NAMALWA (cell line): ENCODE data around the gene CADM4.
A peak's percentile ranks its signal among the peaks of the same experiment; 100 is the strongest.
"Not testable (repeated sequence)": the region's sequence is repeated elsewhere in the genome, so short reads cannot be mapped to it uniquely, and the experiment has no call there.

Experiments
- DNase-seq: peaks from one replicate; pipeline ENCODE4 v3.0.0-alpha.2; 2015; ENCODE audit warnings: low spot score

The CADM4 gene, protein sequence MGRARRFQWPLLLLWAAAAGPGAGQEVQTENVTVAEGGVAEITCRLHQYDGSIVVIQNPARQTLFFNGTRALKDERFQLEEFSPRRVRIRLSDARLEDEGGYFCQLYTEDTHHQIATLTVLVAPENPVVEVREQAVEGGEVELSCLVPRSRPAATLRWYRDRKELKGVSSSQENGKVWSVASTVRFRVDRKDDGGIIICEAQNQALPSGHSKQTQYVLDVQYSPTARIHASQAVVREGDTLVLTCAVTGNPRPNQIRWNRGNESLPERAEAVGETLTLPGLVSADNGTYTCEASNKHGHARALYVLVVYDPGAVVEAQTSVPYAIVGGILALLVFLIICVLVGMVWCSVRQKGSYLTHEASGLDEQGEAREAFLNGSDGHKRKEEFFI

DNA sequence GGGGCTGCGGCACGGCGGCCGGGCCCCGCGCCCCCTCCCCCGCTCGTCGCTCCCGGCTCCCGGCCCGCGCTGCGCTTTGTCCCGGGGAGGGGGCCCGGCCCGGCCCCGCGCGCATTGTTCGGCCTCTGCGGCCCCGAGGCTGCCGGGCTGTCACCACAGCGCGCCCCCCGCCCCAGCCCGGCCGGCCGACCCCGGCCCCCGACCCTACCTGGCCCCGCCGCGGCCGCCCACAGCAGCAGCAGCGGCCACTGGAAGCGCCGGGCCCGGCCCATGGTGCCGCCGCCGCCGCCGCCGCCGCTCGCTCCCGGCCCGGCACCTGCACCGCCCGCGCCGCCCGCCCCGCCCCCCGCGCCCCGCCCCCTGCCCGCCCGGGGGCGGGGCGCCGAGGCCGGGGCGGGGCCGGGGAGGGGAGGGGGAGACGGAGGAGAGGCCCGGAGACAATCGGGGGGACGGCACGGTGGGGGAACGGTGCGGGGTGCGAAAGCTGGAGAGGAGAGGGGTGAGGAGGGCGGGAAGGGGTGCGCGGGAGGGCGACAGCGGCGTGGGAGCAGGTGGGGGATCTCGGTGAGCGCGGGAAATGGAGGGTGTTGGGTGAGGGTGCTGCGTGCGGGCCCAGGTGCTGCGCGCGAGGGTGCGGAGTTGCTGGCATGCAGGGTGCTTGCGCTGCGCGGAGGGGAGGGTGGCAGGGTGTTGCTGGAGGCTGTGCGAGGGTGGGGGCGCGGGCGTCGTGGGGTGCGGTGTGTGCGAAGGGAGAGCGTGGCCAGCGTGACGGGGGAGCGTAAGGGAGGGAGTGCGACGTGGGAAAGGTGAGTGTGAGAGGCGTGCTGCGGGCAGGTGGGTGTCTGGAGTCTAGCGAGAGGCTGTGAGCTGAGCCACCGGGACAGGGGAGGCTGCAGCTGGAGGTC lies at the start of gene CADM4:
CADM4 (minus strand) TSS at position 332 of the 905 bp plus-strand sequence; CDS start at position 272, 60 bp downstream.
- DNase-seq: no peak

DNA sequence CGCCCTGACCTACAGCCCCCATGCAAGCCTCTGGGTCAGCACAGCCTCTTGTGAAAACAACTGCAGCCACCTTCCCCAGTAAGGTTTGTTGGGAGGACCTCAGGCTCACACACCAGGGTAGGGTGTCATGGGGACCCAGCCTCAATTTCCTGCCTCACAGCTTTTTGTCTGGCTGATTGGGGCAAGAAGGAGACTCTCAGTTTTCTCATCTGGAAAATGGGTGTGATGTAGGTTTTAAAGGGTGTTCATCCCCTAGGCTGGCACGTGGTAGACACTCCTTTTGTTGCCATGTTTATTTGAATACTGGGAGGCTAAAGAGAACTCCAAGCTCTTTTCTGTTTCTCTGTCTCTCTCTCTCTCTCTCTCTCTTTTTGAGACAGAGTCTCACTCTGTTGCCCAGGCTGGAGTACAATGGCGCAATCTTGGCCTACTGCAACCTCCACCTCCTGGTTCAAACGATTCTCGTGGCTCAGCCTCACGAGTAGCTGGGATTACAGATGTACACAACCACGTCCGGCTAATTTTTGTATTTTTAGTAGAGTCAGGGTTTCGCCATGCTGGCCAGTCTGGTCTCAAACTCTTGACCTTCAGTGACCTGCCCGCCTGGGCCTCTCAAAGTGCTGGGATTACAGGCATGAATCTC lies 48.5 kb upstream of the CADM4 start:
- no peak for DNase-seq

DNA sequence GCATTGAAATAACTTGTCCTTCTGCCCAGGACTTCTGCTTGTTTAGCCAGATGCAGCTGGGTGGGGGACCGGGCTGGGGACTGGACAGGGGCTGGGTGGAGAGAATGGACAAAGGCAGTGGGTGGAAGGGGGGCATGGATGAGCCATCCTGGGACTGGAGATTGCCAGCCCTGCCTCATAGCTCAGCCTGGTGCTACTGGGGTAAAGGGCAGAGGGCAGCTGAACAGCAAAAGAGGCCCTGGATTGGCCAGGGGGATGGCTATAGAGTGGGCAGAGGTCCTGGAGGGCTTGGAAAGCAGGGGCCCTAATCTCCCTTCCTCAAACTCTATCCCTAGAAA lies 48.0 kb upstream of the CADM4 start:
- no peak for DNase-seq

DNA sequence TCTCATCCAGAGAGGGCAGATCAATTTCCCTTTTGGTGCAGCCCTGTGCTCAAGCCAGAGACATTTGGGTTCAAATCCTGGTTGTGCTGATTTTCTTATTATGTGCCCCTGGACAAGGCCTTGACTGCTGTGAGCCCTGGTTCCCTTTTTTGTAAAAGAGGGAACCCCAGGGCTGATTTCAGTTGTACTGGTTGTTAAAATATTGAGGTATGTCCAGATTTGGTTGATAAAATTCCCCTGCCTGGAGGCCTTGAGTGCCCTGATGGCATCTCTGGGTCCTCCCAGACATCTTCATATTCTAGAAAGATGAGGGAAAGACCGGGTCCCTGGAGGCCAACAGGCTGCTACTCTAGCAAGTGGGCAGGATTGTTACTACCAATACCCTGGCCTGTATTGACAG lies 44.7 kb upstream of the CADM4 start:
- DNase-seq: no peak

DNA sequence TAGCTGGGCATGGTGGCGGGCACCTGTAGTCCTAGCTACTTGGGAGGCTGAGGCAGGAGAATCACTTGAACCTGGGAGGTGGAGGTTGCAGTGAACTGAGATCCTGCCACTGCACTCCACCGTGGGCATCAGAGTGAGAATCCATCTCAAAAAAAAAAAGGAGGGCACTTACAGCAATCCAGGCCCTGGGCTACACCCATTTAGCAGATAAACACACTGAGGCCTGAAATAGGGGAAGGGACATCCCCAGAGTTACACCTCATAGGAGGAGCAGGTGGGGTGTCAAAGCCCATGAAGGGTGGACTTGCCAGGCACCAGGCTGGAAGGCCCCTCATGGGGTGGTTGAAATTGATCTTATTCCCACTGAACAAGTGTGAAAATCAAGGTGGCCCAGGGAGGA lies 44.3 kb upstream of the CADM4 start:
- DNase-seq: no peak

DNA sequence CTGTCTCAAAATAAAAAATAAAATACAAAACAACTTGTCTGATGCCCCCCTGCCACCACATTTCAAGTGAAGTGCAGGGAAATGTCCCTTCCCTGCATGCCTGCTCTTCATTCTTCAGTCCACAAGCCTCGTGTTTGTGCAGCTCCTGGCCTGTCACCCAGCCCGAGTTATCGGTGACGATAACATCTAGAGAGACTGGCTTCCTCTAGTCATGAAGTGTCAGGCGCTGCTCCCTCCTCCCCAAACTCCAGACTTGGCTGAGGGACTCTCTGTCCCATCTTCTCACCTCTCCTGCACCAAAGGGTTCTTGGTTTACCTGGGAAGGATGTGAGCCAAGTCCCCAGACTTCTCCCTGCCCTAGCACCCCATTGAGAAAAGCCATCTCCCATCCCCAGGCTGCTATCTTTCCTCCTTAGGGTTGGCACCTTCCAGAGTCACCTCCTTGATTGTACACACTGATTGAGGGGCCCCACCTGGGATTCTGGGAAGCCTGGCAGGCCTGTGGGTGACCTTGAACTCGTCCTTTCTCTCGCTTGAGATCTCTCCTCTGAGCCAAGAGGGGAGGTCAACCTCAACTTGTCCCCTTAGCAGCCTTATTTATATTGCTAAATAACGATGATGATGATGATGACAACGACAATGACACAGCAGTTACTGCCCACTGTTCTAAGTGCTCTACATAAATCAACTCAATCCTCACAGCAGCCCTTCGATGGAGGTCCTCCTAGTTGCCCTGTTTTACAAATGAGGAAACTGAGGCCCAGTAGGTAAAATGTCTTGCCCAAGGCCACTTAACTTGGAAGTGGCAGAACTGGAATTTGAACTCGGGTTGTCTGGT lies 43.4 kb upstream of the CADM4 start:
- DNase-seq: no peak

DNA sequence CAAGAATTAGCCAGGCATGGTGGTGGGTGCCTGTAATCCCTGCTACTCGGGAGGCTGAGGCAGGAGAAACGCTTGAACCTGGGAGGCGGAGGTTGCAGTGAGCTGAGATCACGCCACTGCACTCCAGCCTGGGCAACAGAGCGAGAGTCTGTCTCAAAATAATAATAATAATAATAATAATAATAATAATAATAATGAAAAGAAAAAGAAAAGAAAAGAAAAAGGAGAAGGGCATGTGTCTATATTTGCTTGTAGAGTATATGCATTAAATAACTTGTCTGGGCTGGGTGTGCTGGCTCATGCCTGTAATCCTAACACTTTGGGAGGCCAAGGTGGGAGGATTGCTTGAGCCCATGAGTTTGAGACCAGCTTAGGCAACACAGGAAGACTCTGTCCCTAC lies 42.6 kb upstream of the CADM4 start:
- not testable (repeated sequence) for DNase-seq

DNA sequence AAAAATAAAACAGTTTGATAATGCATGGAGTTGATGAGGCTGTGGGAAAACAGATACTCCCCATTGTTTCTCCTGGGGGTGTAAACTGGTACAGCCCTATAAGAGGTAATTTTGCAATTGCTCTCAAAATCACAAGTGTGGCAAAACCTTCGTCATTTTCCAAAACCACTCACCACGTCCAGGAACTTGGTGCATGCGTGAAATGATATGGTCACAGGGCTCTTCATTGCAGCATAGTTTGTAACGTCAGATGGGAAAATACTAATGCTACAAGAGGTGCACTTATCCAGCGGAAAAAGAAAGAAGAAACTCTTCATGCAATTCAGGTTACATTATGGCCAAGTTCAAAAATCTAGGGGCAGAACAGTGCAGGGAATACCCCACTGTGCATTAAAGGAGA lies 42.2 kb upstream of the CADM4 start:
- DNase-seq: no peak

DNA sequence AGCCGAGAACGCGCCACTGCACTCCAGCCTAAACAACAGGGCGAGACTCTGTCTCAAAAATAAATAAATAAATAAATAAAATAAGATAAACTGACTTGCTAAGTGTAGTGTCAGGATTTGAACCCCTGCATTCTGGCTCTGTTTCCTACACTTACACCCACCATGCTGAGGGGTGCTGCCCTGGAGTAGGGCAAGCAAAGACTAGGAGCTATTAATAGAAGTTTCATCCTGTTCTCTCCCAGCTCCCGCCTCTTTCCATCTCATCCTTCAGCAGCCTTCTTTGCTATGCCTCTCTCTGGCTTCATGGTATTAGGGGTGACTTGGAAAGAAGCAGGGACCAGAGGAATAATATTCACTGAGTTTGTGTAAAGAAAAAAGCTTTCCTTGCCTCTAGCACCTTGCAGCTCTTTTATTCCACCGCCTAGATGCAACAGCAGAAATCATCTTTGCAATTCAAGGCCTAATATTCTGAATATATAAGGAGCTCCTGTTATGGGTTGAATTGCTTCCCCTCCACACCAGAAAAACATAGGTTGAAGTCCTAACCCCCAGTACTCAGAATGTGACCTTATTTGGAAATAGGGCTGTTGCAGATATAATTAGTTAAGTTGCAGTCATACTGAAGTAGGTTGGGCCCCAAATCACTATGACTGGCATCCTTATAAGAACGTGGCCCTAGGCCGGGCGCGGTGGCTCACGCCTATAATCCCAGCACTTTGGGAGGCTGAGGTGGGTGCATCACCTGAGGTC lies 39.0 kb upstream of the CADM4 start:
- no peak for DNase-seq

DNA sequence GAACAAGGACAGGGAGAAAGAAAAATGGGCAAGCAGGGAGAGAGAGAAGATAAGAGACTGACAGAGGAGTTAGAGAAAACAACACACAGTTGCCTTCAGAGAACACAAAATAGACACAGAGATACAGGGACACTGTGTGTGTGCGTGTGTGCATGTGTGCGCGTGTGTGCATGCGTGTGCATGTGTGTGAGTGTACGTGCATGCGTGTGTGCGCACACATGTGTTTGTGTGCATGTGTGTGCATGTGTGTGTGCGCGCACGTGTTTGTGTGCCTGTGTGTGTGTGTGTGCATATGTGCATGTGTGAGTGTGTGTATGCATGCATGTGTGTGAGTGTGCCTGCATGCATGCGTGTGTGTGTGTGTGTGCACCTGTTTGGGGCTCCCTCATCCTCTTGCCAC lies 36.3 kb upstream of the CADM4 start:
- DNase-seq: no peak

DNA sequence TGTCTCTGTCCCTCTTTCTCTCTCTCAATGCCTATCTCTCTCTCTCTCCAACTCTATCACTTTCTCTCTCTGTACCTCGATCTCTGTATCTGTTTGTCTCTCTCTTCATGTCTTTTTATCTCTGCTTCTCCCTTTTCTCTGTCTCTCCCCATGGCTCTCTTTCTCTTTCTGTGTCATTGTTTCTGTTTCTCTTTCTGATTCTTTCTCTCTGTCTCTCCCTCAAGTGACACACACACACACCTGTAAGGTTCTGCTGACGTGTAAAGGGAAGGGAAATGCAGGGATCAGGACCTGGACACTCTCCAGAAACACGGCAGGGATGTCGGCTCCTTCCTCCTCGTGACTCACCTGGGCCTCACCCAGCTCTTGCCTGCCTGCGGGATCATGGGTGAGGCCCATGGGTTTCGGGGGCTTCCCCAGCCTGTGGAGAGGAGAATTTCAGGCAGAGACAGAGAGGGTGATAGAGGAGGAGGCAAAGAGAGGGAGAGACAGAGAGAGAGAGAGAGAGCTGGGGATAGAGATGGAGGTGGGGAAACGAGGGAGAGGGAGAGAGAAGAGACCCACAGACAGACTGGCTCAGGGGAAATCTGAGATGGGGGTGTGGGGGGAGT lies 35.7 kb upstream of the CADM4 start:
- no peak for DNase-seq

DNA sequence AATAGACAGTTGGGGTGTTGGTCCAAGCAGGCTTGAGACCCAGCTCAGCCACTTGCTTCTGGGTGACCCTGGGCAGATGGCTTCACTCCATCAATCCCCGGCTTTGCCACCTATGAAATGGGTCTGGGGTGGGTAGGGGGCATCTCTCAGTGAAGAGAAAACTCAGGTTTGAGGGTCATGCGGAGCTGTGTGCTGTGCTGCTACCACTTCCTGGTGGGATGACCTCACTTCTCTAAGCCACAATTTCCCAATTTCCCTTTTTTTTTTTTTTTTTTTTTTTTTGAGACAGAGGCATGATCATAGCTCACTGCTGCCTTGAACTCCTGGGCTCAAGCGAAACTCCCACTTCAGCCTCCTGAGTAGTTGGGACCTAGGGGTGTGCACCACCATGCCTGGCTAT lies 34.9 kb upstream of the CADM4 start:
- DNase-seq: no peak

DNA sequence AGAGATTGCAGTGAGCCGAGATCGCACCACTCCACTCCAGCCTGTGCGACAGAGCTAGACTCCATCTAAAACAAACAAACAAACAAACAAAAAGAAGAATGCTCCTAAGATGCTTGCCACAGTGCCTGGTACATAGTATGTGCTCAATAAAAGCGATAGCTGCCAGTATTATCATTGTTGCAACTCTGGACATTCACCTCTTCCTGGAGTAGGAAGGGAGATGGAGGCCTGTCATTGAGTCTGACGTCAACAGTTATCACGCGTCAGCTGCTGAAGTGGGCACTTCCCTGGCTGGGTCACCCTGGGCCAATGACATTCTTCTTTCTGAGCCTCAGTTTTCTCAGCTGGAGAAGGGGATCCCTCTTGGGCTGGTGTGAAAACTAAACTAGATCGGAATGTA lies 34.5 kb upstream of the CADM4 start:
- DNase-seq: no peak

DNA sequence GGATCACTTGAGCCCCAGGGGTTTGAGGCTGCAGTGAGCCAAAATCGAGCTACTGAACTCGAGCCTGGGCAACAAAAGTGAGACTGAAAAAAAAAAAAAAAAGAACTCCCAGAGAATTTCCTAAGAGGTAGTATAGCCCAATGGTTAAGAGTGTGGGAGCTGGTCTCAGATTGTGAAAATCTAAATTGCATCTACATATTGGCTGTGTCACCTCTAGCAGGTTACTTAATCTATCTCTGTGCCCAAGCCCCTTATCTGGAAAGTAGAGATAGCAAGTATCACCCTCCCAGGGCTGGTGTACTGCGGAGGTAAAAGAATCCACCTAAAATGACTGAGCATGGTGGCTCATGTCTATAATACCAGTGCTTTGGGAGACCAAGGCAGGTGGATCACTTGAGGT lies 34.0 kb upstream of the CADM4 start:
- no peak for DNase-seq

DNA sequence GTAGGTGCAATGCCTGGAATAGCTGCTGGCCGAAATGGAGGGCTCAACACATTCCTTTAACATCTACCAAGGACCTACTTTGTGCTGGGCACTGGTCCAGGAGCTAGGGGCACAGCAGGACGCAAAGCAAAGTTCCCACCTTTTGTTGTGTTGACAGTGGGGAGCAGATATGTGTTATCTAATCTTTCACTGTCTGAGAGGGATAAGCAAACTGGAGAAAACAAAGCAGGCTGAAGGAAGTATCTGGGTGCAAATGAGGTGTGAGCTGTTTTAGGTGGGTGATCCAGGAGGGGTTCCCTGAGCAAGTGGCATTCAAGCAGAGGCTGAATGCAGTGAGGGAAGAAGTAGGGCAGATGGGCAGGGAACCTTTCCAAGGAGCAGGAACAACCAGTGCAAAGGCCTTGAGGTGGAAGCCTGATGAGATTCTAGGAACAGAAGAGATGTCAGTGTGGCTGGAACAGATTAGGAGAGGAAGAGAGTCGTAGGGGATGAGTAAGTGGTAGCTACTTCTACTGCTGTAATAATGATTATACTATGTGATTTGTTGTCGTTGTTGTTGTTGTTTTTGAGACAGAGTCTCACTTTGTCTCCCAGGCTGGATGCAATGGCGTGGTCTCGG lies 32.5 kb upstream of the CADM4 start:
- DNase-seq: no peak

DNA sequence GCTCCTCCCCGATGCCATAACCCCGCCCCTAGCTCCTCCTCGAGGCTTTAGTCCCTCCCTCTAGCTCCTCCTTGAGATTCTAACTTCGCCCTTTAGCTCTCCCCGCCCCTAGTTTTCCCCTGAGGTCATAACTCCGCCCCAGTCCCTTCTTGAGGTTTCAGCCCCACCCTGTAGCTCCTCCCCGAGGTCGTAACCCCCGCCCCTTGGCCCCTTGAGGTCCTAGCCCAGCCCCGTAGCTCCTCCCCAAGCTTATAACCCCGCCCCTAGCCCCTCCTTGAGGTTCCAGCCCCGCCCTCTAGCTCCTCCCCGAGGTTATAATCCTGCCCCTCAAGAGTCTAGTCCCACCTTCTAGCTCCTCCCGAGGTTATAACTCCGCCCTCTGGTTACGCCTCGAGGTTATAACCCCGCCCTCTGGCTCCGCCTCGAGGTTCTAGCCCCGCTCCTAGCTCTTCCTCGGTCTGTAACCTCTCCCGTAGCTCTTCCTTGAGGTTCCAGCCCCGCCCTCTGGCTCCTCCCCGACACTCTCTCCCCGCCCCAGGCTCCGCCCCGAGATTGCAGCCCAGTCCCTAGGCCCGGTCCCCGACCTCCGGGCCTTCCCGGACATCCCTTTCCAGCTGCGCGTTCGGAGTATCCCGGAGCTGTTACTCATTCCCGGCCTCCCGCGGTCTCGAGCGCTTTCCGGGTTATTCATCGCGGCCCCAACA lies 28.9 kb upstream of the CADM4 start:
- DNase-seq: peak; percentile 98

DNA sequence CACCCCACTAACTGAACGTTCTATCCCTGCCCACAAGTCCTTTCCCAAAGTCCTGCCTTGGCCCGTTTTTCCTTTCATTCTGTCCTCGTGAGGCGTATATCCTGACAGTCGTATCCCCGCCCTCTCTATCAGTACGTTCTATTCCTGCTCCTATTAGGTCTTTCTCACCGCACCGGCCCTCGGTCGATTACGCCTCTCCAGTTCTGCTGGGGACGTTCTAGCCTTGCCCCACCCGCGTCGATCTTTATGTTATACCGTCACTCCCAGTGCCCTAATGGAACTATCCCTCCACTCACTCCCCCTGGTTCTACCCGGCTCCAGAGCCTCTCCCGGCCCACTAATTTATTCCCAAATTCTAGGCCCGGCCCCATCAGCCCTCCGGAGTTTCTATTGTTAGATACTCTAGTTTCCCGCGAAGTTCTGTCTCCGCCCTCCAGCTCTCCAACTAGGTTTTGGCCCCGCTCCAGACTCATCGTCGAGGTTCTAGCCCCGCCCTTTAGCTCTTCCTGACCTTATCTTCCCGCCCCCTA lies 28.3 kb upstream of the CADM4 start:
- DNase-seq: no peak

DNA sequence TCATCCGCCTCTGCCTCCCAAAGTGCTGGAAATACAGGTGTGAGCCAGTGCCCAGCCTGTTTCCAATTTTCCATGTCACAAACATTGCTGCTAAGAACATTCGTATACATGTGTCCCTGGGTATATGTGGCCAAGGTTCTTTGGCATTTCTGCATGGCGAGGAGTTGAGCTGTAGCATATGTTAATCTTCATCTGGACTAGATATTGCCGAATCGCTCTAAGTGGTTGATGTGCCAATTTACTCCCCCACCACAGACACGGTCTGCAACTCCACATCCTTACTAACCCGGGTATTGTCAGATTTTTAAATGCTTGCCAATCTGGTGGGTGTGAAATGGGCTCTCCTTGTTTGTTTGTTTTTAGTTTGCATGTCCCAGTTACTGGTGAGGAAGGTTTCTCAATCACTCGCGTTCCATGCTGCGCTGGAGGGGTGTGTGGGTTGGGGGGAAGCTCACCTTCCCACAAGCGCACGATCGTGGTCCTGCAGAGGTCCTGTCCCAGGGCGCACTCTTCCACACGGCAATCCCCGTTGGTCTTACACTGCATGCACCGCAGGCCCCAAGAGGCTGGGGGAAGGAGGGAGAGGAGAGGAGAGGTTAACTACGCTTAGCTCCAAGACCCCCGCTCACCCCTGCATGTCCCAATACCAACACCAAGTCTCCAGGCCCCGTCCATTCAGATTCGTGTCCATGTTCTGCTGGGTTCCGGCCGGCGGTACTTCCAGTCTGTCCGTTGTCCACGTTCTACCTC lies 27.7 kb upstream of the CADM4 start:
- no peak for DNase-seq

DNA sequence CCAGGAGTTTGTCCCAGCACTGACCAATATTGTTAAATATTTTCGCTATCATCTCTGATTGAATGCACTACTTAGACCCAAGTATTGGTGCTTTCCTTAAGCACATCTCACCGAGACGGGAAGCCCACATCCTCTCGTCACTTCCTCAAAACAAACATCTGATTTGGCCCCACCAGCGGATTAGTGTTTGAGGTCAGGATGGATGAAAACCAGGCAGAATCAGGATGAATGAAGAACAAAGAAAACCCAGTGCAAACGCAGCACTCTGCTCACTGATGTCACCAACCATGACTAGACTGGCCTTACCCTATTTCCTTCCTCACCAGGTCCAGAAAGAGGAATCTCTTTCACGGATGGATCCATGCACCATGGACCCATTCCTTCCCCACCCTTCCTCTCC lies 24.4 kb upstream of the CADM4 start:
- DNase-seq: no peak
